Astrocyte (in vitro differentiated cells and primary cell): ENCODE results near the gene VEGFB. TPM values are rescaled to one million over a fixed set of nuclear protein-coding genes. Genes with fewer than 3 reads are reported as not detected.
A peak's percentile ranks its signal among the peaks of the same experiment; 100 is the strongest.

Source experiments
- DNase-seq: peaks from one replicate; pipeline ENCODE4 v3.0.0-alpha.2; 2010; ENCODE audit warnings: low read depth
- FAIRE-seq: peaks from 2 replicates; lab custom pipeline; 2011; peaks lifted over from hg19 to GRCh38; lab: Jason Lieb, UNC
- H2AFZ ChIP-seq: 2 replicates; pipeline ENCODE4 v1.6.0; 2012; ENCODE audit warnings: low read depth, low read length, inconsistent platforms
- H3K27ac ChIP-seq: 2 replicates; pipeline ENCODE4 v1.5.1; 2011; ENCODE audit warnings: low read depth, low read length, inconsistent platforms
- H3K27me3 ChIP-seq: 2 replicates; pipeline ENCODE4 v1.6.0; 2011; ENCODE audit warnings: low read length, inconsistent platforms; ENCODE audit not compliant: insufficient read depth
- H3K36me3 ChIP-seq: 2 replicates; pipeline ENCODE4 v1.5.1; 2011; ENCODE audit warnings: low read length, inconsistent platforms; ENCODE audit not compliant: insufficient read depth
- H3K4me1 ChIP-seq: 2 replicates; pipeline ENCODE4 v1.5.1; 2011; ENCODE audit warnings: low read length, inconsistent platforms; ENCODE audit not compliant: insufficient read depth
- H3K4me2 ChIP-seq: 2 replicates; pipeline ENCODE4 v1.6.0; 2012; ENCODE audit warnings: low read length, inconsistent platforms
- H3K4me3 ChIP-seq: 2 replicates; pipeline ENCODE4 v1.5.1; 2011; ENCODE audit warnings: low read depth, mild to moderate bottlenecking, low read length, inconsistent platforms; ENCODE audit not compliant: insufficient read depth
- H3K79me2 ChIP-seq: 2 replicates; pipeline ENCODE4 v1.6.0; 2012; ENCODE audit warnings: mild to moderate bottlenecking, low read length, inconsistent platforms; ENCODE audit not compliant: insufficient read depth
- H3K9ac ChIP-seq: 2 replicates; pipeline ENCODE4 v1.6.0; 2012; ENCODE audit warnings: mild to moderate bottlenecking, low read length, inconsistent platforms
- H3K9me3 ChIP-seq: 2 replicates; pipeline ENCODE4 v1.5.1; 2012; ENCODE audit warnings: low read depth, mild to moderate bottlenecking, low read length, inconsistent platforms; ENCODE audit not compliant: insufficient read depth
- H4K20me1 ChIP-seq: 2 replicates; pipeline ENCODE4 v1.6.0; 2012; ENCODE audit warnings: low read length, inconsistent platforms; ENCODE audit not compliant: insufficient read depth
- H3K27ac Mint-ChIP-seq: one replicate; pipeline ENCODE4 v1.8.0; 2021; ENCODE audit warnings: mild to moderate bottlenecking, mixed read lengths; ENCODE audit not compliant: unreplicated experiment
- H3K27me3 Mint-ChIP-seq: one replicate; pipeline ENCODE4 v1.8.0; 2021; ENCODE audit warnings: low read depth, mixed read lengths; ENCODE audit not compliant: unreplicated experiment
- H3K36me3 Mint-ChIP-seq: one replicate; pipeline ENCODE4 v1.8.0; 2021; ENCODE audit warnings: low read depth, mixed read lengths; ENCODE audit not compliant: unreplicated experiment
- H3K4me1 Mint-ChIP-seq: one replicate; pipeline ENCODE4 v1.8.0; 2021; ENCODE audit warnings: low read depth, mixed read lengths; ENCODE audit not compliant: unreplicated experiment
- H3K4me3 Mint-ChIP-seq: one replicate; pipeline ENCODE4 v1.8.0; 2021; ENCODE audit warnings: mild to moderate bottlenecking, moderate library complexity, mixed read lengths; ENCODE audit not compliant: unreplicated experiment
- H3K9me3 Mint-ChIP-seq: one replicate; pipeline ENCODE4 v1.8.0; 2021; ENCODE audit warnings: mild to moderate bottlenecking, mixed read lengths; ENCODE audit not compliant: unreplicated experiment
- CTCF ChIP-seq: IDR thresholded peaks from 2 replicates; pipeline ENCODE4 v1.5.1; 2011; ENCODE audit warnings: low read depth, mild to moderate bottlenecking, inconsistent platforms, low read length, moderate library complexity; ENCODE audit not compliant: insufficient read depth
- EZH2 ChIP-seq: IDR thresholded peaks from 2 replicates; pipeline ENCODE4 v1.6.1; 2012; ENCODE audit warnings: mild to moderate bottlenecking, low read length, inconsistent platforms; ENCODE audit not compliant: insufficient read depth
- total RNA-seq: library from RNA; stranded (reverse); gene quantifications from 2 replicates; pipeline ENCODE4 v1.2.1, GENCODE V29; 2021

Gene VEGFB
- total RNA-seq, 1 donor from 2014 or later, result 30.4 TPM

GRCh38 chr11:64241241-64241490 is 6.8 kb downstream of the VEGFB start:
- no peak for FAIRE-seq
- H2AFZ ChIP-seq, result peak overlapping the region; percentile 69
- peaks cover 28% of the 10 kb centered on the region for H4K20me1 ChIP-seq
- Mint-ChIP-seq H3K4me3 (peak overlapping the region; percentile 91), H3K27ac (peak overlapping the region; percentile 26), H3K9me3 (no peaks in the 10 kb centered on the region), H3K27me3 (no peaks in the 10 kb centered on the region), H3K4me1 (peaks cover 18% of the 10 kb centered on the region), H3K36me3 (peaks cover 9% of the 10 kb centered on the region)
- H3K36me3 ChIP-seq, result peaks cover 14% of the 10 kb centered on the region
- H3K4me1 ChIP-seq, result peaks cover 37% of the 10 kb centered on the region
- H3K79me2 ChIP-seq, result peaks cover 48% of the 10 kb centered on the region
- no peaks in the 10 kb centered on the region for H3K27me3 ChIP-seq
- no peaks in the 10 kb centered on the region for H3K9me3 ChIP-seq
- H3K9ac ChIP-seq, result peak overlapping the region; percentile 88
- TF ChIP-seq CTCF, result no peak
- TF ChIP-seq EZH2, result no peak
- H3K4me3 ChIP-seq, result peak overlapping the region; percentile 84
- peak overlapping the region; percentile 99 for H3K4me2 ChIP-seq
- DNase-seq, result no peak
- peak overlapping the region; percentile 94 for H3K27ac ChIP-seq

- Histone ChIP-seq H3K27ac (peak overlapping the region; percentile 73), H3K4me1 (peaks cover 37% of the 10 kb centered on the region), H3K4me3 (peak overlapping the region; percentile 84), H2AFZ (peak overlapping the region; percentile 18), H3K9ac (peak overlapping the region; percentile 88), H3K9me3 (no peaks in the 10 kb centered on the region), H3K79me2 (peaks cover 50% of the 10 kb centered on the region), H3K4me2 (peak overlapping the region; percentile 99), H3K27me3 (no peaks in the 10 kb centered on the region), H4K20me1 (peaks cover 28% of the 10 kb centered on the region), H3K36me3 (peaks cover 14% of the 10 kb centered on the region)
- peak overlapping the region; percentile 91 for H3K4me3 Mint-ChIP-seq
- H3K9me3 Mint-ChIP-seq, result no peaks in the 10 kb centered on the region
- TF ChIP-seq EZH2 (no peak), CTCF (no peak)
- H3K36me3 Mint-ChIP-seq, result peaks cover 9% of the 10 kb centered on the region
- H3K27me3 Mint-ChIP-seq, result no peaks in the 10 kb centered on the region
- FAIRE-seq (no peak), DNase-seq (peak; percentile 94)
- peak overlapping the region; percentile 75 for H3K27ac Mint-ChIP-seq
- peaks cover 18% of the 10 kb centered on the region for H3K4me1 Mint-ChIP-seq
Measured at GRCh38 chr11:64241491-64242374, 7.3 kb downstream of the VEGFB start.

- Histone ChIP-seq H3K4me3 (peak overlapping the region; percentile 29), H3K4me2 (peak overlapping the region; percentile 99), H2AFZ (no peak overlapping the region), H3K36me3 (peaks cover 10% of the 10 kb centered on the region), H3K79me2 (peaks cover 50% of the 10 kb centered on the region), H4K20me1 (peaks cover 28% of the 10 kb centered on the region), H3K27ac (no peak overlapping the region), H3K27me3 (no peaks in the 10 kb centered on the region), H3K9ac (peak overlapping the region; percentile 88), H3K9me3 (no peaks in the 10 kb centered on the region), H3K4me1 (peaks cover 41% of the 10 kb centered on the region)
- peaks cover 21% of the 10 kb centered on the region for H3K4me1 Mint-ChIP-seq
- peaks cover 9% of the 10 kb centered on the region for H3K36me3 Mint-ChIP-seq
- H3K27me3 Mint-ChIP-seq, result no peaks in the 10 kb centered on the region
- H3K9me3 Mint-ChIP-seq, result no peaks in the 10 kb centered on the region
- no peak for TF ChIP-seq EZH2
- TF ChIP-seq CTCF, result no peak
- H3K4me3 Mint-ChIP-seq, result peak overlapping the region; percentile 77
- DNase-seq (no peak), FAIRE-seq (no peak)
- peak overlapping the region; percentile 72 for H3K27ac Mint-ChIP-seq
Measured at GRCh38 chr11:64243236-64243854, 9.0 kb downstream of the VEGFB start.
